Muscle layer of duodenum (tissue), 2 donors: ENCODE measurements around the gene CALHM6.

ENCODE experiments used
- H3K27ac ChIP-seq: one replicate; pipeline ENCODE4 v1.7.0; 2013; ENCODE audit warnings: mild to moderate bottlenecking, low read length
- H3K27me3 ChIP-seq: one replicate; pipeline ENCODE4 v1.7.0; 2013; ENCODE audit warnings: low read depth, mild to moderate bottlenecking, control low read depth, low read length
- H3K36me3 ChIP-seq, 2 donors: one replicate each; pipeline ENCODE4 v1.7.0; 2013; ENCODE audit warnings: low read length in 2 of 2, control low read depth in 1 of 2, mild to moderate bottlenecking in 1 of 2; ENCODE audit not compliant: insufficient read depth in 2 of 2, control insufficient read depth in 1 of 2
- H3K4me1 ChIP-seq, 2 donors: one replicate each; pipeline ENCODE4 v1.7.0; 2013; ENCODE audit warnings: low read length in 2 of 2, mild to moderate bottlenecking in 2 of 2, control low read depth in 1 of 2, moderate library complexity in 1 of 2; ENCODE audit not compliant: insufficient read depth in 2 of 2, control insufficient read depth in 1 of 2
- H3K4me3 ChIP-seq, 2 donors: one replicate each; pipeline ENCODE4 v1.7.0; 2013; ENCODE audit warnings: low read length in 2 of 2, low read depth in 1 of 2, mild to moderate bottlenecking in 1 of 2
- H3K9me3 ChIP-seq, 2 donors: one replicate each; pipeline ENCODE4 v1.7.0; 2013; ENCODE audit warnings: low read length in 2 of 2, control low read depth in 1 of 2, mild to moderate bottlenecking in 1 of 2; ENCODE audit not compliant: control insufficient read depth in 1 of 2
- donor health status: healthy.

CALHM6 gene

DNA sequence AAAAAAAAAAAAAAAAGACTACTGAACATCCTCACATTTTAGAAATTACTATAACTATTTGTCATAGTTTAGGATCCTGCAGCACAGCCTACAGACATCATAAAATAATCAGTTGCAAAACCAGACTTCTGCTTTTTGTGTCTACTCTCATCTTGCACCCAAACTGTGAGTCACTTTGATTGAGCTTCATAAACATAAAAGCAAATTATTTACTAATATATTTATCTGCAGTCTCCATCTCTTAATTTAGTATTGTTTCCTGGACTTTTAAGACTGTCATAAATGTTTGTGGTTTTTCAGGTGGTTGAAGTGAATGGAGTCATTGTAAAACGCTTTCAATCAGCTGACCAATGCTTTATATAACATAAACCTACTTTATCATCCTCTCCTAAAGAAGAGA lies 14.8 kb upstream of the CALHM6 start:
- no peaks in the 10 kb centered on the region for H3K9me3 ChIP-seq
- no peak overlapping the region for H3K27ac ChIP-seq
- no peaks in the 10 kb centered on the region for H3K27me3 ChIP-seq
- no peaks in the 10 kb centered on the region for H3K36me3 ChIP-seq
- H3K4me1 ChIP-seq = peaks cover 0 to 4% of the 10 kb centered on the region in 2 donors
- no peak overlapping the region for H3K4me3 ChIP-seq

DNA sequence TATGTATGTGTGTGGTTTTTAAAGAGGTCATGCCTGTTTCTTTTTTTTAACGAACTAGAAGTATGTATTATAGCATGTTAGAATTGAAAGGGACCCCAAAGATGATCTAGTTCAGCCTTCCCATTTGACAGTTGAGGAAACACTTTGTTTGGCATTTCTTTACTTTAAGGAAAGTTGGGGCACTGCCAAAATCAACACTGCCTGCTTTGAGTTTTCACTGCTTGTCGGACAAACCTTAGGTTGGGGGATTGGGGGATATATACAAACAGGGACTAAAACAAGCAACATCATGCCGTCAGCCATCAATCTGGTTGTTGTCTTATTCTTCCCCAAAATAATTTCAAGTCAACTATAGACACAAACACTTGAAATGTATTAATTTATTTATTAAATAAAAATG lies 14.1 kb upstream of the CALHM6 start:
- no peaks in the 10 kb centered on the region for H3K27me3 ChIP-seq
- peaks cover 0 to 4% of the 10 kb centered on the region in 2 donors for H3K4me1 ChIP-seq
- H3K27ac ChIP-seq = no peak overlapping the region
- no peak overlapping the region for H3K4me3 ChIP-seq
- no peaks in the 10 kb centered on the region for H3K9me3 ChIP-seq
- no peaks in the 10 kb centered on the region for H3K36me3 ChIP-seq

- no peaks in the 10 kb centered on the region for H3K36me3 ChIP-seq
- no peak overlapping the region for H3K27ac ChIP-seq
- peaks cover 0 to 4% of the 10 kb centered on the region in 2 donors for H3K4me1 ChIP-seq
- H3K9me3 ChIP-seq = no peaks in the 10 kb centered on the region
- H3K4me3 ChIP-seq = no peak overlapping the region
- H3K27me3 ChIP-seq = no peaks in the 10 kb centered on the region
These were observed 13.6 kb upstream of the CALHM6 start for GRCh38 chr6:116447496-116448011.

DNA sequence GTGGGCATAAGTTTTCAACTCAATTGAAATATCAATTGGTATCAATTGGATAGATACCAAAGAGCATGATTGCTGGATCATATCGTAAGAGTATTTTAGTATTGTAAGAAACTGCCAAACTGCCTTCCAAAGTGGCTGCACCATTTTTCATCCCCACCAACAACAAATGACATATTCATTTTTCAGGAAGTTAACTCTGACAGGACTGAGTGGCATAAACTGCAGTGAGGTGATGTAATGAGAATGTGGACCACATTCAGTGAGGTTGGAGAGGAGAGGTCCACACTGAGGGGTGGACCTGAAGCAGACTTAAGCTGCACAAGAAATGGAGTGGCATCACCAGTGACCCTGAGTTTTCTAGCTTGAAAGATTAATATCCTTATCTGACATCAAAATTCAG lies 11.6 kb upstream of the CALHM6 start:
- H3K27me3 ChIP-seq = no peaks in the 10 kb centered on the region
- no peaks in the 10 kb centered on the region for H3K36me3 ChIP-seq
- no peaks in the 10 kb centered on the region for H3K9me3 ChIP-seq
- H3K27ac ChIP-seq = no peak overlapping the region
- H3K4me3 ChIP-seq = no peak overlapping the region
- peaks cover 0 to 4% of the 10 kb centered on the region in 2 donors for H3K4me1 ChIP-seq

DNA sequence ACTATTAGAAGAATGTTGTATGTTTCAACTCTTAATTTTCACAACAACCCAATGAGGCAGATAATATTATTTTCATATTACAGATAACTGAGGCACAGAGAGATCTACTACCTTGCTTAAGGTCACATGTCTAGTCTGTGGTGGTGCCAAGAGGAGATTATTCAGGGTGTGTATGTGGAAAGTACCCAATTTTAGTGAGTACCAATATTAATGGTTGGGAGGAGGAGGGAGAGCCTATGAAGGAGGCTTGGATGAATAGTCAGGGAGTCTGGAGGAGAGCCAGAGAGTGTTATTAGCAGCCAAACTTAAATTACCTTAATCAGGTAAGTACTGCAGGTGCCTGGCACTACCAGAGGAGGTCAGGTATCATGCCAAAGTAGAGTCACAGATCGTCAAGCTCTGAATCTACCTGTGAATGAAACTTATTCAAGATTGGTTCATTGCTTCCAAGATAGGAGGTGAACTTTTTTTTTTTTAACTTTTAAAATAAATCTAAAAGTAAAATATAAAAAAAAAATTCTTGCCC lies 10.9 kb upstream of the CALHM6 start:
- Histone ChIP-seq H3K4me1 (peaks cover 0 to 4% of the 10 kb centered on the region in 2 donors), H3K27me3 (no peaks in the 10 kb centered on the region), H3K4me3 (no peak overlapping the region), H3K36me3 (no peaks in the 10 kb centered on the region), H3K9me3 (no peaks in the 10 kb centered on the region), H3K27ac (no peak overlapping the region)

GRCh38 chr6:116450769-116451740 lies 10.1 kb upstream of the CALHM6 start:
- H3K4me1 ChIP-seq = peaks cover 0 to 4% of the 10 kb centered on the region in 2 donors
- H3K27me3 ChIP-seq = no peaks in the 10 kb centered on the region
- H3K9me3 ChIP-seq = no peaks in the 10 kb centered on the region
- no peak overlapping the region for H3K27ac ChIP-seq
- no peak overlapping the region for H3K4me3 ChIP-seq
- H3K36me3 ChIP-seq = no peaks in the 10 kb centered on the region

DNA sequence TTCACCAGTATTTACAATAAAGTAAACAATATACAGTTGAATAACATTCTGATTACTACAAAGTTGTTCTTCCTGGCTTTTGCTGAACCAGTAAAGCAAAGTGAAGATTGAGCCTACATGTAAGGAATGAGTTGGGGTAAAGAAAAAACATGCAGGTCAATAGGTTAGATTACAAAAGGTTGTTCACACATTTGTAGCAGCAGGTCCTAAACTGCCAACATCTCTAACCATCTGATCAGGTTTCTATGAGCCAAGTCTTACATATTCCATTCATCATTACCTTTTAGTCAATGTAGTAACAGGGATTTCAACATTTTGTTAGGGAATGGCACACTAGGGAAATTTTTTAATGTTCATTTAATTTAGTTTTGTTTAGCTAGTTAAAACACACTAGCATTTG lies 9.3 kb upstream of the CALHM6 start:
- no peaks in the 10 kb centered on the region for H3K36me3 ChIP-seq
- H3K27ac ChIP-seq = no peak overlapping the region
- H3K9me3 ChIP-seq = no peaks in the 10 kb centered on the region
- H3K4me3 ChIP-seq = no peak overlapping the region
- H3K27me3 ChIP-seq = no peaks in the 10 kb centered on the region
- H3K4me1 ChIP-seq = no peaks in the 10 kb centered on the region

GRCh38 chr6:116452531-116452930 lies 8.6 kb upstream of the CALHM6 start:
- Histone ChIP-seq H3K27ac (no peak overlapping the region), H3K36me3 (no peaks in the 10 kb centered on the region), H3K9me3 (no peaks in the 10 kb centered on the region), H3K27me3 (no peaks in the 10 kb centered on the region), H3K4me1 (no peaks in the 10 kb centered on the region), H3K4me3 (no peak overlapping the region)

DNA sequence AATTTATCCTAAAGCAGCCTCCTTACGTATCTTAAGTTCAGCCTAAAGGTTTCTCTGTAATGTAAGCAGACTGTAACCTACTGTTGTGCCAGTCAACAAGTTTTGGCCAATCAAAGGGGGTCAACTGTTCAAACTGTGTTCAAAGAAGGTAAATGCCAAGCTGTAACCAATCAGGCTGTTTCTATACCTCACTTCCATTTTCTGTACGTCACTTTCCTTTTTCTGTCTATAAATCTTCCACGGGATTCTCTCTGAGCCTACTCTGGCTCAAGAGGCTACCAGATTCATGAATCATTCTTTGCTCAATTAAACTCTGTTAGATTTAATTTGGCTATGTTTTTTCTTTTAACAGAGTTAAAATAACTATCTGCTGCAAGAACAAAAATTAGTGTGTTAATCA lies 5.1 kb upstream of the CALHM6 start:
- H3K27me3 ChIP-seq = no peaks in the 10 kb centered on the region
- H3K4me3 ChIP-seq = no peak overlapping the region
- no peaks in the 10 kb centered on the region for H3K9me3 ChIP-seq
- H3K4me1 ChIP-seq = no peaks in the 10 kb centered on the region
- H3K27ac ChIP-seq = no peak overlapping the region
- H3K36me3 ChIP-seq = no peaks in the 10 kb centered on the region

DNA sequence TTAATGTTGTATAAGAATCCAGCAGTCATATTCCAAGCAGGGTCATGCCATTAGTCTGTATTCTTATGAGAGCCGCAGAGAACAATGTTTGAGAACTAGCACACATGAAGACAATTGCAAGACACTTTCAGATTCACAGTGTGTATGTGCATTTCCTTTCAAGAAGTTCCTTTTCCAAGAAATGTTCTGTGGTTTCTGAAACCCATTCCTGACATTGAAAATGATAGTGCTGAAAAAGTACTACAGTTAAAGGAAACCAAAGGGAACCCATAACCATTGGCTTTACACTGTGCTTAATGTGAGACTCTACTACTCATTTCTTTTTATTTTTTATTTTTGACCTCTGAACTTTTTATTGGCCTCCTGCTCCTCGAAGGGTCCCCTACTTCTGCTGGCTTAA lies 4.2 kb upstream of the CALHM6 start:
- no peaks in the 10 kb centered on the region for H3K9me3 ChIP-seq
- H3K27ac ChIP-seq = no peak overlapping the region
- no peak overlapping the region for H3K4me3 ChIP-seq
- H3K27me3 ChIP-seq = no peaks in the 10 kb centered on the region
- H3K4me1 ChIP-seq = no peaks in the 10 kb centered on the region
- H3K36me3 ChIP-seq = no peaks in the 10 kb centered on the region

DNA sequence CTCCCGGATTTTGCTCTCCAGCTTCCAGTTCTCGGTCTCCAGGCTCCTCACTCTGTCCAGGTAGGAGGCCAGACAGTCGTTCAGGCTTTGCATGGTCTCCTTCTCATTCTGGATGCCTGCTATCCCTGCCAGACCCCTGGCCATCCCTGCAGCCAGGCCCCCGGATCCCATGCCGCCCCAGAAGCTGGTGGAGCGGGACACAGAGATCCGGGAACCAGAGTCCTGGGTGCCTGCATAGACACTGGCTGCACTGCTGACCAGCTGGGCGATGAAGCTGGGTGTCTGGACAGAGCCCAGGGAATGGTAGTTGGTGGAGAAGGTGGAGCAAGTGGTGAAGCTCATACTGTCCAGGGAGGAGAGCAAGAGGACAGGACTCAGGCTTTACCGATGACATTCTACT lies 2.9 kb upstream of the CALHM6 start:
- Histone ChIP-seq H3K27me3 (no peaks in the 10 kb centered on the region), H3K4me3 (no peak overlapping the region)

More for the DNA sequence above, 2.9 kb upstream of the CALHM6 start:
- no peaks in the 10 kb centered on the region for H3K9me3 ChIP-seq
- no peak overlapping the region for H3K27ac ChIP-seq
- H3K4me1 ChIP-seq = no peaks in the 10 kb centered on the region
- no peaks in the 10 kb centered on the region for H3K36me3 ChIP-seq
